T-helper 2 cell treated with Interferon-gamma antibody and Interleukin-4, amounts not matched to agents 100 ng/mL and 5 ng/mL, for 36 hours (primary cell): ENCODE results near the gene DNAI1. TPM values are rescaled to one million over a fixed set of nuclear protein-coding genes. Genes with fewer than 3 reads are reported as not detected.
"Not testable (repeated sequence)": the region's sequence is repeated elsewhere in the genome, so short reads cannot be mapped to it uniquely, and the experiment has no call there.

Source experiments
- intact Hi-C: fragments of 100-400 bp; cut with micrococcal nuclease; formaldehyde crosslinking; loops from one replicate; pipeline ENCODE4 v1.15.1; 2023
- total RNA-seq: library from RNA; stranded (reverse); gene quantifications from 2 replicates; pipeline ENCODE4 v1.2.3, GENCODE V29; 2022

The DNAI1 gene
- total RNA-seq: not detected in 2 replicates

DNA sequence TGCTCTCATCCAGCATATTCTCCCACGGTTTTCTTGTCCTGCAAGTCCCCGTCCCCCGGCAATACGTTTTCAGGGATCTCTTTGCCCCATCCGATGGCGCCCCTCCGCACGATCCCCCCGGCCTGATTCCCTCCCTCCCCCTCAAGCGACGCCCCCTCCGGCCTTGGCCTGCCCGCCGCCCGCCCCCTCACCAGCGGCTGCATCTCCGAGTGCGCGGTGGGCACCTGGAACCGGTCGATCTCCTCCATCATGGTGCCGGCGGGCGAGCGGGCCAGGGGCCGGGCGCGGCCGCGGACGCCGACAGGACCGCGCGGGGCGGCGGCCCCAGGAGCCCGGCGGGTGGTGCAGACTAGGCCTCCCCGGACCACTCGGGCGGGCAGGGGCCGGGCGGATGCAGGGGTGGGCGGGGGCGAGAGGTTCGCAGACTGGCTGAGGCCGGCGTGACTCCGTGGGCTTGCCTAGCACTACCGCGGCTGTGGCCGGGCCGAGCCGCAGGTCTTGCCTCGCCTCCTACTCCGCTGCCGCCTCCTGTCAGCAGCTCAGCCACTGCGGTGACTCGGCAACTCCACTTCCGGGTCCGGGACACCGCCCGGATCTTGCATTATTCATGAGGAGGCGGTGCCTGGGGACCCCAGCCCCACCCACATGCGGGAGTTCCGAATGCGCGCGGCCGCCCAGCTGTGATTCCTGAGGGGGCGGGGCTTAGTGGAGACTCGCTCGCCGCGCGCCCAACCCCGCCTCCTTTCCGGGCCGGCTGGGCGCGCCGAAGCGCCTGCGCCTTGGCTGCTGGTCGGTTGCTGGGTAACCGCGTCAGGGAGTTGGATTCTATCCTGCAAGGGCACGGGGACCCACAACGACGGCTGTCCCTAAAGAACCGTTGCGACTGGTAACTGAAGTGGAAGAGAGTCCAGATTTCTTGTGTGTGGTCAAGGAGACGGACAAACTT, at the start of gene DNAI1, which contains the start of gene FAM219A:
TSS of gene DNAI1 (plus strand) at position 793 of the 946 bp plus-strand sequence. CDS start 201 bp downstream, outside the sequence.
TSS of gene FAM219A (minus strand) at position 558 of the 946 bp plus-strand sequence. CDS start at position 251, 307 bp downstream.
- intact Hi-C loops: loop anchor here (1.0 to 5.0 kb wide), 8 partner anchors 65 to 654 kb away; partner anchors contain the start of genes DNAJB5, KIF24, NUDT2 and RPP25L

GRCh38 chr9:34409154-34409553, 49.5 kb upstream of the DNAI1 start:
- intact Hi-C loops: loop anchor here (10.0 kb wide), 1 partner anchor 186 kb away; no protein-coding TSS in a partner anchor

GRCh38 chr9:34412336-34412735, 46.3 kb upstream of the DNAI1 start:
- intact Hi-C loops: no loop called here

GRCh38 chr9:34413231-34413852, 45.3 kb upstream of the DNAI1 start:
- intact Hi-C loops: no loop called here

DNA sequence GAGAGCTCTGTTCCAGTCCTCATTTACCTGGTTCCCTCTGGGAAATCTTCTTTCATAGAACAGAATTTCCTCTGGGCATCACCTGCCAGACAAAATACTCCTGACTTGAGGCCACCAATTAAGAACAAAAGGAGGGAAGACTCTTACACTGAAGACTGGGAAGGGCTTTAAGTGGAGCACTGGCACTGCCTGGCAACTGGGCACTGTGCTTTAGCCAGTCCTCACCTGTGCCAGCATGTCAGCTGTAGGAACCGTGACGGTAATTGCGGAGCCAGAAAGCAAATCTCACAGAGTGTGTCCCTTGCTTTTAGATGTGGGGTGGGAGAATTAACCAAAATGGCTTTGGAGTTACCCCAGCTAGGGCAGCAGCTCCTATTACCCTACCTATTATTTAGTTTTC, 40.9 kb upstream of the DNAI1 start:
- intact Hi-C loops: no loop called here

GRCh38 chr9:34419716-34420504, 38.7 kb upstream of the DNAI1 start:
- intact Hi-C loops: no loop called here

- intact Hi-C loops: no loop called here
These were observed 32.1 kb upstream of the DNAI1 start for GRCh38 chr9:34426347-34427074.

DNA sequence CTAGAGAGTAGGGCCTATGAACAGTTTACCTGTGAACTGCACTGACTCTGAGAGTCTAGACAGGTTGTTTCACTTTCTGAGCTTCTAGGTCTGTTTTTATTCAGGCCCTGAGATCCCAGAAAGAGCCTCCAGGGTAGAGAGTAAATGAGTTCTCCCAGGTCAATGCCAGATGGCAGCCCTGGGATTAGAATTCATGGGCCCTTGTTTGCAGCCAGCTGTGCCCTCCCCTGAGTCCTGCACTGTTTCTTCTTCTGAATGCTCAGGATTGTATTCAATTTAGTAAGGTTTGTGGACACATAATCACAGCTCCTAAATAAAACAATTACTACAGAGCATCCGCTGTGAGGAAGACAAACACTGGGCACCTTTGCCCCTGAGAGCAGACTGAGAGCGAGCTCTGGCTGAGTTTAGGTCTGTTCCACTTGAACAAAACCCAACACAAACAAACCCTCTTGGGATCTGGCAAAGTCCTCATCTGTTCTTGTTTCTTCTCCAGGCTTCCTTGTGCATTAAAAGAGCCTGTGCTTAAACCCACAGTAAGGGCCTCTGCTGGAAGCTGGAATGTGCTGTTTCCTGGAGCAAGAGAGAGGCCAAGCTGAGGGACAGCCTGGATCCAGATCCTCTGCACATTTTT, 30.2 kb upstream of the DNAI1 start:
- intact Hi-C loops: no loop called here

DNA sequence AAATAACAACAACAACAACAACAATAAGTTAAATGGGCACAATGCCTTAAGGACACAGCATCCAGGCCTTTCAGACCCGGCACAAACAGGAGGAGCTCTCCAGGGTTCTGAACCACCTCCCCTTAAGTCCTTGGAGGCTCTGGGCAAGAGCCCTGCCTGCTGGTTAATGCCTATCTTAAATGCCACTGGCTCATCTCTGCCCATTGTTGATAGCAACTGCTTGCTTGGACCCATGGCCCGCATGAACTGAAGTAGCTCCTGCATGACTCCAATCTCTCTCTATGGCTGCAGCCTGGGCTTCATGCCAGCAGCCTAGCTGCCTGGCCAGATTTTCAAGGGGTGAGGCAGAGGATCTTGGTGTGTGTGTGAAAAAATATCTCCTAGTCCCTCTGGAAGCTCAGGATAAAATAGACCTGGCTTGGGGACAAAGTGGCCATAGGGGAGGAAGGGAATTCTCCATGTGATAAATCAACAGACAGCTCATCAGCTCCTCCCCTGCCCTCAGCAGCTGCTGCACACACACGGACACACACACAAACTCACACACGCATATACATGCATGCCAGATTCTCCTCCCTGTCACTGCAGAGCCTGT, 27.7 kb upstream of the DNAI1 start:
- intact Hi-C loops: no loop called here

- intact Hi-C loops: no loop called here
These were observed 26.9 kb upstream of the DNAI1 start for GRCh38 chr9:34431667-34432066.

GRCh38 chr9:34437006-34437925, 21.3 kb upstream of the DNAI1 start:
- intact Hi-C loops: loop anchor here (1.0 kb wide), 4 partner anchors 63 to 166 kb away; no protein-coding TSS in a partner anchor

GRCh38 chr9:34437926-34438307, 20.7 kb upstream of the DNAI1 start:
- intact Hi-C loops: loop anchor here (1.0 kb wide), 4 partner anchors 62 to 165 kb away; no protein-coding TSS in a partner anchor

DNA sequence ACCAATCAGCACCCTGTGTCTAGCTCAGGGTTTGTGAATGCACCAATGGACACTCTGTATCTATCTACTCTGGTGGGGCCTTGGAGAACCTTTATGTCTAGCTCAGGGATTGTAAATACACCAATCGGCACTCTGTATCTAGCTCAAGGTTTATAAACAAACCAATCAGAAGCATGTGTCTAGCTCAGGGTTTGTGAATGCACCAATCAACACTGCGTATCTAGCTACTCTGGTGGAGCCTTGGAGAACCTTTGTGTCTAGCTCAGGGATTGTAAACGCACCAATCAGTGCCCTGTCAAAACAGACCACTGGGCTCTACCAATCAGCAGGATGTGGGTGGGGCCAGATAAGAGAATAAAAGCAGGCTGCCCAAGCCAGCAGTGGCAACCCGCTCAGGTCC, 20.1 kb upstream of the DNAI1 start:
- intact Hi-C loops: not testable (repeated sequence)

- intact Hi-C loops: no loop called here
These were observed 18.6 kb upstream of the DNAI1 start for GRCh38 chr9:34440017-34440416.

- intact Hi-C loops: no loop called here
These were observed 15.8 kb upstream of the DNAI1 start for GRCh38 chr9:34442770-34443169.

- intact Hi-C loops: no loop called here
These were observed 15.1 kb upstream of the DNAI1 start for GRCh38 chr9:34443533-34443932.

GRCh38 chr9:34443976-34444375, 14.6 kb upstream of the DNAI1 start:
- intact Hi-C loops: no loop called here

DNA sequence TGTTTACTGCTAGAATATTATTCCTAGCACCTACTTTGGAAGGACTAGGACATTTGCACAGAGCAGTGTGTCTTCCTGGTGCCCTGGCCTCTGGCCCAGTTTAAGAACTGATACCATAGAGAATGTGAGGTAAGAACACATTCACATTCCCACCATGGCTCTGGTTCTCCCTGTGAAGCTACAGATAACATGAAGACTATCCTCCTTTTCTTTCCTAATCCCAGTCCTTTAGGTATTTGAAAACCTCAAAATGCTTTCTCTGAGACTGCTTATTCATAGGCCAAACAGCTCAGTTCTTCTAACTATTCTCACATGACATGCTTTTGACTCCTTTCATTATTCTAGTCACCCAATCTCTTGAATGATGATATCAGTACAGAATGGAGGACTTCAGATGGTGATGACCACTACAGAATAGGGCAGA, 12.1 kb upstream of the DNAI1 start:
- intact Hi-C loops: no loop called here

DNA sequence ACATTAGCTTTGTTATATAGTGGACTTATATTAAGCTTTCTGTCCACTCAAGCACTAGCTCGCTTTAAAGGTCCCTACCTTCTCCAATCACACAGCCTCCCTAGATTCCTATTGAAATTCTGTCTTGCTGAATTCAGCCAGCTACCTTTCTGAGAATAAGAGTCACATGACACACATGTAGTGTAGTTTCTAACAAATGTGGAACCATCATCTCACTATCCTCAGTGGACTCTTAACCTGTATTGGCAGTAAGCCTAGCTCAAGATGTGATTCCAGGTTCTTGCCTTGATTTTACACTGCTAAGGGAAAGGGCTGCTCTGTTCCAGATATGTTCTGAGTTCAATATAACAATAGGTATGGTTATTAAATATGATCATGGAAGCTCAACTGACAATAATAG, 11.7 kb upstream of the DNAI1 start:
- intact Hi-C loops: no loop called here
